Measurements from ENCODE around the gene CIBAR2.

DNA sequence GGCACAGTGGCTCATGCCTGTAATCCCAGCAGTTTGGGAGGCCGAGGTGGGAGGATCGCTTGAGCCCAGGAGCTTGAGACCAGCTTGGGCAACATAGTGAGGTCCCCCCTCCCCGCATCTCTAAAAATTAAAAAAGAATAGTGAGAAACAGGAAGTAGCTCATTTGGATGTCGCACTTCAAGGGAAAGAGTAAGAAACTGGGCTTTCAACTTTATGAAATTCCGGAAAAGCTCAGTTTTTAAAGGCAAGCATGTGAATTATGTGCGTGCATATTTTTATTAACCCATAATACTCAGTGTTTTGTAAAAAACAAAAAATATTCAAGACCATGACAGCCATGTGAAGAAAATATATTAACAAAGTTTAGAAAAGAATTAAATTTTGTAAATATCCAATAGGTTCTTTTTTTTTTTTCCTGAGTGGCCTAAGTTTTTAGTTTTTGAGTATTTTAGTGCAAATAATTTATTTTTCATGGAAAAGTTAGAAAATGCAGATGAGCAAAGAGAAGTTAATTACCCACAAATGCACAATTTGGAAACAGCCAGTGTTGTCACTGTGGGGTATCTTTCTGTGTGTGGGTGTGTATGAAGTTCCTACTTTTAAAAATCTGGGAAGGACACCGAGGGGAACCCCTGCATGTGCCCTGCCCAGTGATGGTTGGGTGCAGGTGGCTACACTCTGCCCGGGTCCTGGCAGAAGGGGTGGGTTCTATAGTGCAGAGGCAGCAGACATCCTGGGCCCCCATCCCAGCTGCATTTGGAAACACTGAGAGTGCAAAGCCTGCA is 40.0 kb downstream of the CIBAR2 start:
- TF ChIP-seq, protein P1, sequence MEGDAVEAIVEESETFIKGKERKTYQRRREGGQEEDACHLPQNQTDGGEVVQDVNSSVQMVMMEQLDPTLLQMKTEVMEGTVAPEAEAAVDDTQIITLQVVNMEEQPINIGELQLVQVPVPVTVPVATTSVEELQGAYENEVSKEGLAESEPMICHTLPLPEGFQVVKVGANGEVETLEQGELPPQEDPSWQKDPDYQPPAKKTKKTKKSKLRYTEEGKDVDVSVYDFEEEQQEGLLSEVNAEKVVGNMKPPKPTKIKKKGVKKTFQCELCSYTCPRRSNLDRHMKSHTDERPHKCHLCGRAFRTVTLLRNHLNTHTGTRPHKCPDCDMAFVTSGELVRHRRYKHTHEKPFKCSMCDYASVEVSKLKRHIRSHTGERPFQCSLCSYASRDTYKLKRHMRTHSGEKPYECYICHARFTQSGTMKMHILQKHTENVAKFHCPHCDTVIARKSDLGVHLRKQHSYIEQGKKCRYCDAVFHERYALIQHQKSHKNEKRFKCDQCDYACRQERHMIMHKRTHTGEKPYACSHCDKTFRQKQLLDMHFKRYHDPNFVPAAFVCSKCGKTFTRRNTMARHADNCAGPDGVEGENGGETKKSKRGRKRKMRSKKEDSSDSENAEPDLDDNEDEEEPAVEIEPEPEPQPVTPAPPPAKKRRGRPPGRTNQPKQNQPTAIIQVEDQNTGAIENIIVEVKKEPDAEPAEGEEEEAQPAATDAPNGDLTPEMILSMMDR (tag by site-specific recombination; IDR thresholded peaks at IDR 0.05) = no peak
- TF ChIP-seq ZNF24 (tag by site-specific recombination; IDR thresholded peaks at IDR 0.05) = no peak
